ENCODE data around the gene EPX.

- TF ChIP-seq POLR2A (IDR thresholded peaks at IDR 0.05; ENCODE audit: extremely low read depth, insufficient read length) = no peak
- TF ChIP-seq, protein P1, sequence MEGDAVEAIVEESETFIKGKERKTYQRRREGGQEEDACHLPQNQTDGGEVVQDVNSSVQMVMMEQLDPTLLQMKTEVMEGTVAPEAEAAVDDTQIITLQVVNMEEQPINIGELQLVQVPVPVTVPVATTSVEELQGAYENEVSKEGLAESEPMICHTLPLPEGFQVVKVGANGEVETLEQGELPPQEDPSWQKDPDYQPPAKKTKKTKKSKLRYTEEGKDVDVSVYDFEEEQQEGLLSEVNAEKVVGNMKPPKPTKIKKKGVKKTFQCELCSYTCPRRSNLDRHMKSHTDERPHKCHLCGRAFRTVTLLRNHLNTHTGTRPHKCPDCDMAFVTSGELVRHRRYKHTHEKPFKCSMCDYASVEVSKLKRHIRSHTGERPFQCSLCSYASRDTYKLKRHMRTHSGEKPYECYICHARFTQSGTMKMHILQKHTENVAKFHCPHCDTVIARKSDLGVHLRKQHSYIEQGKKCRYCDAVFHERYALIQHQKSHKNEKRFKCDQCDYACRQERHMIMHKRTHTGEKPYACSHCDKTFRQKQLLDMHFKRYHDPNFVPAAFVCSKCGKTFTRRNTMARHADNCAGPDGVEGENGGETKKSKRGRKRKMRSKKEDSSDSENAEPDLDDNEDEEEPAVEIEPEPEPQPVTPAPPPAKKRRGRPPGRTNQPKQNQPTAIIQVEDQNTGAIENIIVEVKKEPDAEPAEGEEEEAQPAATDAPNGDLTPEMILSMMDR (IDR thresholded peaks at IDR 0.05; ENCODE audit: low read depth, low read length) = no peak
- TF ChIP-seq, protein P2, sequence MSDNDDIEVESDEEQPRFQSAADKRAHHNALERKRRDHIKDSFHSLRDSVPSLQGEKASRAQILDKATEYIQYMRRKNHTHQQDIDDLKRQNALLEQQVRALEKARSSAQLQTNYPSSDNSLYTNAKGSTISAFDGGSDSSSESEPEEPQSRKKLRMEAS (IDR thresholded peaks at IDR 0.05; ENCODE audit: low read depth, low read length) = no peak
These were observed 4.9 kb upstream of the EPX start for GRCh38 chr17:58187675-58188074.
